ENCODE results near the gene BMPR1A. TPM values are rescaled to one million over a fixed set of nuclear protein-coding genes. Genes with fewer than 3 reads are reported as not detected.
A peak's percentile ranks its signal among the peaks of the same experiment; 100 is the strongest.

The BMPR1A gene
- total RNA-seq, 2 donors from 2014 or later: 7.0 to 11.8 TPM

DNA sequence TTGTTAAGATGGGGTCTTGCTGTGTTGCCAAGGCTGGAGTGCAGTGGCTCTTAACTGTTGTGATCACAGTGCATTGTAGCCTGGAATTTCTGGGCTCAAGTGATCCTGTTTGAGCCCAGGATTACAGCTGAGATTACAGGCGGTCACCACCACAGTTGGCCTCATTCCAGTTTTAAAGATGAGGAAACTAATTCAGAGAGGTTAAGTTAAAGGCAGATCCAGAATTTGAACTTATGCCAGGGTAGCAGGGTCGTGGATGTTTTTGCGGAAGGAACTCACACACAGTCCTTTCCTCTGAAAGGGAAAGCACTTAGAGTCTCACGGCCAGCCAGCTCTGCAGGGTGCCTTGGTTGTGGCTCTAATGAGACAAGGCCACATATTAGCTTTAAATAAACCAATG lies 116.3 kb downstream of the BMPR1A start:
- H3K9me3 Mint-ChIP-seq: no peaks in the 10 kb centered on the region
- H3K4me3 Mint-ChIP-seq: no peak overlapping the region
- ATAC-seq (replicated peaks in 1 of 2) (no peak), DNase-seq (no peak)
- H3K27ac Mint-ChIP-seq: no peak overlapping the region
- no peaks in the 10 kb centered on the region for H3K36me3 Mint-ChIP-seq (ENCODE audit: insufficient read depth in 2 of 2)
- H3K27me3 Mint-ChIP-seq (ENCODE audit: low read depth): no peaks in the 10 kb centered on the region
- H3K4me1 Mint-ChIP-seq (ENCODE audit: low read depth): no peaks in the 10 kb centered on the region

DNA sequence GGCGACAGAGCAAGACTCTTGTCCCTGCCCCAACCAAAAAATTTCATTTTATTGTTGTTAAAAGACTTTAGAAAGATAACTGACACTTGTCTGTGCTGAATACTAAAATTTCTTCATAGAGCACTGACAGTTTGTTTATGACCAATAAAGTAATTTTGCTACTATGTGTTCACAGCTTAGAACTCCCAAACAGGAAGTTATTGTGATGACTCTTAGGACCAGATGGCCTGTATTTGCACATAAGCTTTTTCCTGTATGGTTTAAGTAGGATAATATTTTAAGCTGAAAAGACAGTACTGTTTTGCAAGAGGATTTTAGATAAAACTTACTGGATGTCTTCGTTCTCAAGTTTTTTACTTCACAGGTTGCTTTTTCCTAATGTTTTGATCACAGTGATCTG lies 120.3 kb downstream of the BMPR1A start:
- H3K4me3 Mint-ChIP-seq: no peak overlapping the region
- no peaks in the 10 kb centered on the region for H3K9me3 Mint-ChIP-seq
- DNase-seq (no peak), ATAC-seq (replicated peaks in 1 of 2) (no peak)
- H3K27me3 Mint-ChIP-seq (ENCODE audit: low read depth): no peaks in the 10 kb centered on the region
- H3K36me3 Mint-ChIP-seq (ENCODE audit: insufficient read depth in 2 of 2): no peaks in the 10 kb centered on the region
- H3K27ac Mint-ChIP-seq: no peak overlapping the region
- no peaks in the 10 kb centered on the region for H3K4me1 Mint-ChIP-seq (ENCODE audit: low read depth)

DNA sequence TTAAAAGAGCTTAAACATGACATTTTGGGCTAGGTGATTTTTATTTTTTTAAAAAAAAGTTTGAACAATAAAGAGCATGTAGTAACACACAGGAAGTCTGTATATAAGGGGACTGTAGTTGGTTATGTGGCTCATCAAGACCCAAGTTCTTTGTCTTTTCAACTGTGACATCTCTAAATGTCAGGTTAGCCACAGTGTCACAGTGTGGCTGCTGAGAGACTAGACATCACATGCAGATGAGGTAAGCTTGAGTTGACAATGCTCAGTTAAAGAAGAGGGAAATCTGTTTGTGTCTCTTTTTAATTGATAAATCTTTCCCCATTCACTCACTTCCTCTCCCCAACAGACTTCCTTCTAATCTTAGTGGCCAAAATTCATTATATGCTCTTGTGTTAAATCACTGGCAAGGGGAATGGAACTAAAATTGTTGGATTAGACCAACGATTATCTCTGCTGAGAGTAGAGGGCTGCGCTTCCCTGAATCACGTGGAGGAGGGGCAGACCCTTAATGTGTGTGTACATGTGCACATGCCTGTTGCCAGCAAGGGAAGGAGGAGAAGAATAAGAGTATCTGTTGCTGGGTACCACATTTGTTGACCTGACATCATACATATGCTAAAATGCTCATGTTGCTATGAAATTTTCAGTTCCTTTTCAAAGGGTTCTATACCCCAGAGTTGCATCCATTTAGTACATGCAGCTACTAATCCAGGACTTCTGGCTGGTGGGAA lies 122.7 kb downstream of the BMPR1A start:
- DNase-seq: no peak
- H3K27me3 Mint-ChIP-seq (ENCODE audit: low read depth): no peaks in the 10 kb centered on the region
- no peak overlapping the region for H3K4me3 Mint-ChIP-seq
- no peaks in the 10 kb centered on the region for H3K4me1 Mint-ChIP-seq (ENCODE audit: low read depth)
- no peaks in the 10 kb centered on the region for H3K9me3 Mint-ChIP-seq
- ATAC-seq (replicated peaks in 1 of 2): peak in 1 of 2 donors; percentile 52
- no peak overlapping the region for H3K27ac Mint-ChIP-seq
- H3K36me3 Mint-ChIP-seq (ENCODE audit: insufficient read depth in 2 of 2): no peaks in the 10 kb centered on the region

GRCh38 chr10:86880971-86881370 lies 124.6 kb downstream of the BMPR1A start:
- H3K4me1 Mint-ChIP-seq (ENCODE audit: low read depth): no peaks in the 10 kb centered on the region
- H3K4me3 Mint-ChIP-seq: no peak overlapping the region
- ATAC-seq (replicated peaks in 1 of 2) (no peak), DNase-seq (no peak)
- H3K27me3 Mint-ChIP-seq (ENCODE audit: low read depth): no peaks in the 10 kb centered on the region
- no peaks in the 10 kb centered on the region for H3K36me3 Mint-ChIP-seq (ENCODE audit: insufficient read depth in 2 of 2)
- H3K27ac Mint-ChIP-seq: no peak overlapping the region
- H3K9me3 Mint-ChIP-seq: no peaks in the 10 kb centered on the region

- Mint-ChIP-seq H3K27ac (no peak overlapping the region), H3K4me3 (peak overlapping the region in 1 of 2 donors; percentile 35), H3K9me3 (no peaks in the 10 kb centered on the region), H3K36me3 (ENCODE audit: insufficient read depth in 2 of 2) (no peaks in the 10 kb centered on the region), H3K4me1 (ENCODE audit: low read depth) (peaks cover 11% of the 10 kb centered on the region), H3K27me3 (ENCODE audit: low read depth) (no peaks in the 10 kb centered on the region)
- DNase-seq: peak; percentile 1
- peak; percentile 94 to 97 for ATAC-seq (replicated peaks in 1 of 2)
Measured at GRCh38 chr10:86888585-86889381, 132.4 kb downstream of the BMPR1A start.

DNA sequence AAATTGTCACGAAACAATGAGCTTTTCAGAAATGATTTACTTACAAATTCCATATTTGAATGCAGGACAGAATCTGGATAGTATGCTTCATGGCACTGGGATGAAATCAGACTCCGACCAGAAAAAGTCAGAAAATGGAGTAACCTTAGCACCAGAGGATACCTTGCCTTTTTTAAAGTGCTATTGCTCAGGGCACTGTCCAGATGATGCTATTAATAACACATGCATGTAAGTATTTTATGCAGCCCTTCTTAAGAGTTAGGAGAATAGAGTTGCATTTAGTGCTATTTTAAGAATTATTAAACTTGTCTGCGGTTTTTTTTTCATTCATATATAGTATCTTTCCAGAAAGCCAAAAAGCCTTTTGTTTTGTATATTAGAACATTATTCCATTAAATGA lies 133.6 kb downstream of the BMPR1A start:
- ATAC-seq (replicated peaks in 1 of 2) (no peak), DNase-seq (no peak)
- Mint-ChIP-seq H3K4me1 (ENCODE audit: low read depth) (peaks cover 11% of the 10 kb centered on the region), H3K9me3 (no peaks in the 10 kb centered on the region), H3K27me3 (ENCODE audit: low read depth) (no peaks in the 10 kb centered on the region), H3K36me3 (ENCODE audit: insufficient read depth in 2 of 2) (no peaks in the 10 kb centered on the region), H3K4me3 (no peak overlapping the region), H3K27ac (peak overlapping the region; percentile 38)

DNA sequence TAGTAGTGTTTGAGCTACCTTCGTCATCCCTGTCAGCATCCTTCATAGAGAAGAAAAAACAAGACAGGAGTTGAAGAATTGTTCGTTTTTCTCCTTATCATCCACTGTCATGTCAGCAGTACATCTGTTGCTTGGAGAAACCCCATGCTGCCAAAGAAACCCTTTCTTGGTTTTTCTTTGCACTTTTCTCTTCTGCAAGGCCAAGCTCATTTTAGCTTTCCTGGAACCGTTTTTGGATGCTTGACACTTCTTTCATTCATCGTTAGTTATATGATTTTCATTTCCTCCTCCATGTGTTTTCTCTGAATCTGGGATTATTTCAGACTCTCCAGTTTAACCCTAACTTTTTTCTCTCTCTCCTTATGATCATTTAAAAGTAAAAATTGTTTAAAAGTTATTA lies 142.1 kb downstream of the BMPR1A start:
- Mint-ChIP-seq H3K27me3 (ENCODE audit: low read depth) (no peaks in the 10 kb centered on the region), H3K4me1 (ENCODE audit: low read depth) (no peaks in the 10 kb centered on the region), H3K4me3 (no peak overlapping the region), H3K36me3 (ENCODE audit: insufficient read depth in 2 of 2) (no peaks in the 10 kb centered on the region), H3K9me3 (no peaks in the 10 kb centered on the region), H3K27ac (no peak overlapping the region)
- ATAC-seq (replicated peaks in 1 of 2) (no peak), DNase-seq (no peak)

- Mint-ChIP-seq H3K9me3 (no peaks in the 10 kb centered on the region), H3K36me3 (ENCODE audit: insufficient read depth in 2 of 2) (no peaks in the 10 kb centered on the region), H3K27ac (no peak overlapping the region), H3K27me3 (ENCODE audit: low read depth) (no peaks in the 10 kb centered on the region), H3K4me1 (ENCODE audit: low read depth) (no peaks in the 10 kb centered on the region), H3K4me3 (no peak overlapping the region)
- DNase-seq (no peak), ATAC-seq (replicated peaks in 1 of 2) (no peak)
Measured at GRCh38 chr10:86899132-86899531, 142.7 kb downstream of the BMPR1A start.

DNA sequence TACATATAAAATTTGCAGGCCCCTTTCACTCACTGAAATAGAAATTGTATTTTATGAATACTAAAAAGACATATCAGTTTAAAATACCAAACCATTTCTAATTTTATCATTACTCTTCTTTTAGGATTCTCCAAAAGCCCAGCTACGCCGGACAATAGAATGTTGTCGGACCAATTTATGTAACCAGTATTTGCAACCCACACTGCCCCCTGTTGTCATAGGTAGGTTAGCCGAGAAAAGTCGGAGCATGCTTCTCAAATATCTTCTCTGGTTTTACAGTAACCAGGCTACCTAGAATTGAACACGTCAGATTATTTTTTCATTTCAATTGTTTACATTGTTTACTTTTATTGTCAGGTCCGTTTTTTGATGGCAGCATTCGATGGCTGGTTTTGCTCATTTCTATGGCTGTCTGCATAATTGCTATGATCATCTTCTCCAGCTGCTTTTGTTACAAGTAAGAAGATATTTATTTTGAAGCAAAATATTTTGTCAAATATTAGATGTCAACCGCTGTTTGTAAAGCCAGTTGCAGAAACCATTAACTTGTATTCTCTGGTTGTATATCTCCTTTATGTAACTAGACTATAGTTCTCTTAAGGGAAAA lies 143.4 kb downstream of the BMPR1A start:
- Mint-ChIP-seq H3K4me3 (no peak overlapping the region), H3K9me3 (no peaks in the 10 kb centered on the region), H3K36me3 (ENCODE audit: insufficient read depth in 2 of 2) (no peaks in the 10 kb centered on the region), H3K4me1 (ENCODE audit: low read depth) (no peaks in the 10 kb centered on the region), H3K27ac (no peak overlapping the region), H3K27me3 (ENCODE audit: low read depth) (no peaks in the 10 kb centered on the region)
- DNase-seq (peak; percentile 36 to 41), ATAC-seq (replicated peaks in 1 of 2) (peak in 1 of 2 donors; percentile 45)

- Mint-ChIP-seq H3K4me3 (no peak overlapping the region), H3K27ac (no peak overlapping the region), H3K9me3 (no peaks in the 10 kb centered on the region), H3K27me3 (ENCODE audit: low read depth) (no peaks in the 10 kb centered on the region), H3K36me3 (ENCODE audit: insufficient read depth in 2 of 2) (peaks cover 0 to 4% of the 10 kb centered on the region in 2 donors), H3K4me1 (ENCODE audit: low read depth) (no peaks in the 10 kb centered on the region)
- ATAC-seq (replicated peaks in 1 of 2) (no peak), DNase-seq (no peak)
Measured at GRCh38 chr10:86900955-86901354, 144.5 kb downstream of the BMPR1A start.

GRCh38 chr10:86904600-86904999 lies 148.2 kb downstream of the BMPR1A start:
- no peaks in the 10 kb centered on the region for H3K4me1 Mint-ChIP-seq (ENCODE audit: low read depth)
- peaks cover 6 to 8% of the 10 kb centered on the region in 2 donors for H3K36me3 Mint-ChIP-seq (ENCODE audit: insufficient read depth in 2 of 2)
- no peak for ATAC-seq (replicated peaks in 1 of 2)
- no peak overlapping the region for H3K27ac Mint-ChIP-seq
- H3K4me3 Mint-ChIP-seq: no peak overlapping the region
- H3K9me3 Mint-ChIP-seq: peaks cover 0 to 2% of the 10 kb centered on the region in 2 donors
- no peaks in the 10 kb centered on the region for H3K27me3 Mint-ChIP-seq (ENCODE audit: low read depth)
- no peak for DNase-seq

DNA sequence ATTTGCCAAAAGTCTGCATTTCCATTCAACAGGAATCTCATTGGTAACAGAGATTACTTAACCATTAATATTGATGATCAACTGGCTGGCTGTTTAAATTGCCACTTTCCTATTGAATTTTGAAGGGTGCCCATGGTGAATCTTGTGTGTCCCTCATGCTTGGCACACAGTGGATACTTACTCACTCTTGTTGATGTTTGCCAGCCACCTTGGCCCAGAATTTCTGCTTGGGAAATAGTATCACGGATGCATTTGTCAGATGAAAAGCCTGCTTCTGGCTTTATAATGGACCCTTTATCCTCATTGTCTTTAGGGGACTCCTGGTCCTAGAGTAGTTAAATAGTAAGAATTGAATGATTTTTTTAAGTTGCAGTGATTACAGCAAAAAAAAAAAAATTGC lies 149.0 kb downstream of the BMPR1A start:
- Mint-ChIP-seq H3K9me3 (peaks cover 0 to 2% of the 10 kb centered on the region in 2 donors), H3K4me1 (ENCODE audit: low read depth) (no peaks in the 10 kb centered on the region), H3K27me3 (ENCODE audit: low read depth) (no peaks in the 10 kb centered on the region), H3K36me3 (ENCODE audit: insufficient read depth in 2 of 2) (peaks cover 6 to 8% of the 10 kb centered on the region in 2 donors), H3K4me3 (no peak overlapping the region), H3K27ac (no peak overlapping the region)
- DNase-seq (no peak), ATAC-seq (replicated peaks in 1 of 2) (no peak)

DNA sequence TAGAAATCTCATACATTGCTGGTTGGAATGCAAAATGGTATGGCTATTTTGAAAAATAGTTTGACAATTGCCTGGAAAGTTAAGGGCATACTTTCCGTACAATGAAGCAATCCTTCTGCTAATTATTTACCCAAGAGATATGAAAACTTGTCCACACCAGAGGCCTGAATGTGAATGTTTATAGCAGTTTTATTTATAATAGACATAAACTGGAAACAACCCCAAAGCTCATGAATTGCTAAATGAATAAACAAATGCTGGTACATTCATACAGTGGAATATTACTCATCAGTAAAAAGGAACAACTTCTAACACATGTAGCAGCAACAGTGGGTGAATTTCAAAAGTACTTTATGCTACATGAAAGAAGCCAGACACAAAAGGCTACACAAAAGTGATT lies 158.3 kb downstream of the BMPR1A start:
- DNase-seq: no peak
- Mint-ChIP-seq H3K36me3 (ENCODE audit: insufficient read depth in 2 of 2) (peaks cover 2% of the 10 kb centered on the region in 2 donors), H3K9me3 (no peaks in the 10 kb centered on the region), H3K27me3 (ENCODE audit: low read depth) (no peaks in the 10 kb centered on the region), H3K4me3 (no peak overlapping the region), H3K27ac (no peak overlapping the region), H3K4me1 (ENCODE audit: low read depth) (no peaks in the 10 kb centered on the region)
- ATAC-seq (replicated peaks in 1 of 2): no peak

Measured in activated T-cell treated with anti-CD3 and anti-CD28 coated beads, Interleukin-2, amount 50 U/mL, for 72 hours (primary cell).